Left lung (tissue), 10 donors: Measurements from ENCODE around the gene KCNMB4. TPM values are rescaled to one million over a fixed set of nuclear protein-coding genes. Genes with fewer than 3 reads are reported as not detected.
A peak's percentile ranks its signal among the peaks of the same experiment; 100 is the strongest.

Experiments used
- ATAC-seq: fragments of 200-7000 bp; cut with Tn5 transposase; one replicate; pipeline ENCODE4 v1.9.1; 2020; ENCODE audit warnings: moderate library complexity
- DNase-seq, 4 donors: peaks; one replicate each; pipeline ENCODE4 v3.0.0-alpha.2; 2013 to 2020
- H3K27ac ChIP-seq, 2 donors: fragments of 200-600 bp; sonication (generic) in 1 of 2; one replicate each; pipeline versions ENCODE4 v1.5.0 to v1.8.0; 2020 to 2021
- H3K27me3 ChIP-seq, 2 donors: fragments of 200-600 bp; sonication (generic) in 1 of 2; one replicate each; pipeline versions ENCODE4 v1.5.0 to v1.8.0; 2020 to 2021
- H3K36me3 ChIP-seq, 2 donors: fragments of 200-600 bp; sonication (generic) in 1 of 2; one replicate each; pipeline versions ENCODE4 v1.5.0 to v1.8.0; 2020 to 2021
- H3K4me1 ChIP-seq, 2 donors: fragments of 200-600 bp; one replicate each; pipeline ENCODE4 v1.8.0; 2021
- H3K4me3 ChIP-seq, 2 donors: fragments of 200-600 bp; sonication (generic) in 1 of 2; one replicate each; pipeline versions ENCODE4 v1.5.0 to v1.8.0; 2020 to 2021; ENCODE audit warnings: mild to moderate bottlenecking in 1 of 2
- H3K9me3 ChIP-seq, 2 donors: fragments of 200-600 bp; sonication (generic) in 1 of 2; one replicate each; pipeline versions ENCODE4 v1.5.0 to v1.8.0; 2020 to 2021
- CTCF ChIP-seq, 2 donors: fragments of 200-600 bp; sonication (generic) in 1 of 2; IDR thresholded peaks; one replicate each; pipeline versions ENCODE4 v1.5.0 to v1.8.0; 2021; ENCODE audit warnings: antibody characterized with exemption in 2 of 2
- intact Hi-C, 2 donors: fragments of 100-400 bp; cut with DNase I; formaldehyde crosslinking; loops; one replicate each; pipeline versions ENCODE4 v1.11.2 to v1.14.2; 2022
- polyA plus RNA-seq, 6 donors: library from polyadenylated mRNA; unstranded; fragments of 120-200 nt; gene quantifications; one replicate each; pipeline ENCODE4 v1.2.1, GENCODE V29; 2013; ENCODE audit not compliant: insufficient read length in 6 of 6
- total RNA-seq, 2 donors: library from RNA; stranded (reverse); fragmentation: NEBNext Ultra II Directional; extraction: Animal tissue kit (Norgen Biotek cat#: 25700); gene quantifications; one replicate each; pipeline ENCODE4 v1.2.1, GENCODE V29; 2021
- donor health status: DM: no; HTN: yes; CAD: no.
- donor health status: DM: no; HTN: no; CAD: no.

Gene KCNMB4
- total and polyA plus RNA-seq, 8 donors: 3.9 to 24.7 (median 20.7) TPM

GRCh38 chr12:70338531-70338930 is 27.6 kb upstream of the KCNMB4 start:
- intact Hi-C loops: no loop called here
- no peak for TF ChIP-seq CTCF (IDR thresholded peaks at IDR 0.05)
- no peak for ATAC-seq
- H3K27ac ChIP-seq: no peak overlapping the region
- H3K27me3 ChIP-seq: no peaks in the 10 kb centered on the region
- peaks cover 0 to 72% of the 10 kb centered on the region in 2 donors for H3K36me3 ChIP-seq
- no peak overlapping the region for H3K4me3 ChIP-seq
- no peaks in the 10 kb centered on the region for H3K9me3 ChIP-seq
- DNase-seq: no peak
- H3K4me1 ChIP-seq: no peaks in the 10 kb centered on the region

- no peak overlapping the region for H3K27ac ChIP-seq
- ATAC-seq (no peak), DNase-seq (no peak)
- H3K4me1 ChIP-seq: peaks cover 0 to 14% of the 10 kb centered on the region in 2 donors
- no peak overlapping the region for H3K4me3 ChIP-seq
- H3K9me3 ChIP-seq: no peaks in the 10 kb centered on the region
- no peak for TF ChIP-seq CTCF (IDR thresholded peaks at IDR 0.05)
- intact Hi-C loops: no loop called here
- H3K27me3 ChIP-seq: no peaks in the 10 kb centered on the region
- H3K36me3 ChIP-seq: peaks cover 0 to 31% of the 10 kb centered on the region in 2 donors
Measured at GRCh38 chr12:70351076-70351475, 15.0 kb upstream of the KCNMB4 start.

GRCh38 chr12:70353780-70354660 is 12.1 kb upstream of the KCNMB4 start:
- no peak for TF ChIP-seq CTCF (IDR thresholded peaks at IDR 0.05)
- peaks cover 0 to 14% of the 10 kb centered on the region in 2 donors for H3K4me1 ChIP-seq
- intact Hi-C loops: no loop called here
- H3K27ac ChIP-seq: peak overlapping the region in 1 of 2 donors; percentile 59
- no peak for DNase-seq
- peaks cover 0 to 9% of the 10 kb centered on the region in 2 donors for H3K36me3 ChIP-seq
- no peaks in the 10 kb centered on the region for H3K27me3 ChIP-seq
- no peak overlapping the region for H3K4me3 ChIP-seq
- ATAC-seq: peak; percentile 47
- no peaks in the 10 kb centered on the region for H3K9me3 ChIP-seq

GRCh38 chr12:70354787-70355186 is 11.3 kb upstream of the KCNMB4 start:
- peak in 1 of 4 donors; percentile 20 for DNase-seq
- ATAC-seq: no peak
- no peak for TF ChIP-seq CTCF (IDR thresholded peaks at IDR 0.05)
- Histone ChIP-seq H3K36me3 (peaks cover 0 to 9% of the 10 kb centered on the region in 2 donors), H3K4me3 (no peak overlapping the region), H3K27ac (peak overlapping the region in 1 of 2 donors; percentile 59), H3K4me1 (peaks cover 0 to 14% of the 10 kb centered on the region in 2 donors), H3K9me3 (no peaks in the 10 kb centered on the region), H3K27me3 (no peaks in the 10 kb centered on the region)
- intact Hi-C loops: no loop called here

GRCh38 chr12:70355972-70356371 is 10.1 kb upstream of the KCNMB4 start:
- Histone ChIP-seq H3K27ac (no peak overlapping the region), H3K9me3 (no peaks in the 10 kb centered on the region), H3K27me3 (no peaks in the 10 kb centered on the region), H3K4me3 (no peak overlapping the region), H3K36me3 (peaks cover 0 to 9% of the 10 kb centered on the region in 2 donors), H3K4me1 (peaks cover 0 to 14% of the 10 kb centered on the region in 2 donors)
- no peak for DNase-seq
- no peak for TF ChIP-seq CTCF (IDR thresholded peaks at IDR 0.05)
- ATAC-seq: no peak
- intact Hi-C loops: no loop called here
